ENCODE measurements around the gene AMOTL2.

DNA sequence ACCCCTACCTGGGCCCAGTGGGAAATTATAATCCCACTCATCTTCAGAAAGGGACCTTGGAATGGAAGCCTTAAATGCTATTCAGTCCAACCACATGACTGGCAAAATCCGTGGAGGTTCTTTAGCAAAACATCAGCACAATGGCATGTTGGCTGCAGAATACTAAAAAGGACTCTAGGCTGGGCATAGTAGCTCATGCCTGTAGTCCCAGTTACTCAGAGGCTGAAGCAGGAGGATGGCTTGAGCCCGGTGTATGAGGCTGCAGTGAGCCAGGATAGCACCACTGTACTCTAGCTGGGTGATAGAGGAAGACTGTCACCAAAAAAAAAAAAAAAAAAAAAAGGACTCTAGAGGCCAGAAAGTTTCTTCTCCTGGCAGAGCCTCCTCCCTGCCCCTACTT, 63.0 kb downstream of the AMOTL2 start:
- no peak for TF ChIP-seq POLR2A (IDR thresholded peaks at IDR 0.05; ENCODE audit: low read depth, low read length)
- TF ChIP-seq, protein P1, sequence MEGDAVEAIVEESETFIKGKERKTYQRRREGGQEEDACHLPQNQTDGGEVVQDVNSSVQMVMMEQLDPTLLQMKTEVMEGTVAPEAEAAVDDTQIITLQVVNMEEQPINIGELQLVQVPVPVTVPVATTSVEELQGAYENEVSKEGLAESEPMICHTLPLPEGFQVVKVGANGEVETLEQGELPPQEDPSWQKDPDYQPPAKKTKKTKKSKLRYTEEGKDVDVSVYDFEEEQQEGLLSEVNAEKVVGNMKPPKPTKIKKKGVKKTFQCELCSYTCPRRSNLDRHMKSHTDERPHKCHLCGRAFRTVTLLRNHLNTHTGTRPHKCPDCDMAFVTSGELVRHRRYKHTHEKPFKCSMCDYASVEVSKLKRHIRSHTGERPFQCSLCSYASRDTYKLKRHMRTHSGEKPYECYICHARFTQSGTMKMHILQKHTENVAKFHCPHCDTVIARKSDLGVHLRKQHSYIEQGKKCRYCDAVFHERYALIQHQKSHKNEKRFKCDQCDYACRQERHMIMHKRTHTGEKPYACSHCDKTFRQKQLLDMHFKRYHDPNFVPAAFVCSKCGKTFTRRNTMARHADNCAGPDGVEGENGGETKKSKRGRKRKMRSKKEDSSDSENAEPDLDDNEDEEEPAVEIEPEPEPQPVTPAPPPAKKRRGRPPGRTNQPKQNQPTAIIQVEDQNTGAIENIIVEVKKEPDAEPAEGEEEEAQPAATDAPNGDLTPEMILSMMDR (IDR thresholded peaks at IDR 0.05; ENCODE audit: extremely low read depth in 1 of 2, insufficient read depth in 1 of 2, low read depth in 1 of 2, low read length in 2 of 2): no peak
- TF ChIP-seq GATA2 (IDR thresholded peaks at IDR 0.05; ENCODE audit: insufficient read depth, insufficient read length, low read depth, low read length): no peak
- TF ChIP-seq MYC (IDR thresholded peaks at IDR 0.05; ENCODE audit: low read depth, low read length): no peak
- no peak for TF ChIP-seq POLR2AphosphoS5 (IDR thresholded peaks at IDR 0.05; ENCODE audit: insufficient read depth, low read depth, low read length)
- no peak for TF ChIP-seq EZH2 (IDR thresholded peaks at IDR 0.05; ENCODE audit: borderline replicate concordance, low read depth, low read length, severe bottlenecking)
- no peak for TF ChIP-seq JUN (IDR thresholded peaks at IDR 0.05; ENCODE audit: borderline replicate concordance, insufficient read depth, insufficient read length, low read depth)
- TF ChIP-seq, protein P2, sequence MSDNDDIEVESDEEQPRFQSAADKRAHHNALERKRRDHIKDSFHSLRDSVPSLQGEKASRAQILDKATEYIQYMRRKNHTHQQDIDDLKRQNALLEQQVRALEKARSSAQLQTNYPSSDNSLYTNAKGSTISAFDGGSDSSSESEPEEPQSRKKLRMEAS (IDR thresholded peaks at IDR 0.05; ENCODE audit: insufficient read depth, insufficient read length): no peak
- no peak for TF ChIP-seq FOS (IDR thresholded peaks at IDR 0.05; ENCODE audit: borderline replicate concordance, insufficient read depth, low read length)

Measured in endothelial cell of umbilical vein (primary cell).